ENCODE results near the gene SLC25A10. TPM values are rescaled to one million over a fixed set of nuclear protein-coding genes. Genes with fewer than 3 reads are reported as not detected.

The SLC25A10 gene
- total and polyA plus RNA-seq, 3 donors from 2014 or later: 30.0 to 51.4 (median 42.0) TPM

DNA sequence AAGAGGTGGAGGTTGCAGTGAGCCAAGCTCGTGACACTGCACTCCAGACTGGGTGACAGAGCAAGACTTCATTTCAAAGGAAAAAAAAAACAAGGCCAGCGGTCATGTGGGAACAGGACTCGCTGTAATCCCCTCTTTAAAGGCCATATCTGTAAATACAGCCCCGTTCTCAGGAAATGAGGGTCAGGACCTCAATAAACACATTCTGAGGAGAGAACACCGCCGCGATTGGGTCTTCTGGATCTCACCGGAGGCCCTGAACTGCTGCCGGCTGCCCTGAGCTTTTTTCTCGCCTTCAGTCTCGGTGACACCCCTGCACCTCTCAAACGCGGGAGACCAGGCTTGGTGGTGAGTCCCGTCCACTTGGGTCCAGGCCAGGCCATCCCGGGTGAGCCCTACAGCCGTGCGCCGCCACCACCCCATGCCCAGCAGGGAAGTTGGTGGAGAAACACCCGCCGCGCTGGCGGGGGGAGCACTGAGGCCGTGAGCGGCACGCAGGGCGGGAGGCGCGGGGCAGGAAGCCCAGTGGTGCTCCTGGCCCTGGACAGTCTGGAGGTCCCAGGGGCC is 28.4 kb downstream of the SLC25A10 start:
- intact Hi-C loops (cut with DNase I; ENCODE audit: low total_unique reads): no loop called here
- Histone ChIP-seq H3K9me3 (no peaks in the 10 kb centered on the region), H3K36me3 (ENCODE audit: low read depth, missing control alignments) (no peaks in the 10 kb centered on the region), H3K27me3 (no peaks in the 10 kb centered on the region), H3K27ac (no peak overlapping the region), H3K4me1 (no peaks in the 10 kb centered on the region), H3K4me3 (no peak overlapping the region)
- WGBS, 2 donors: 59 to 61% methylated on average over 13 to 28 of the region's 28 CpGs
- no peak for TF ChIP-seq POLR2A (IDR thresholded peaks at IDR 0.05)
- TF ChIP-seq, protein P1, sequence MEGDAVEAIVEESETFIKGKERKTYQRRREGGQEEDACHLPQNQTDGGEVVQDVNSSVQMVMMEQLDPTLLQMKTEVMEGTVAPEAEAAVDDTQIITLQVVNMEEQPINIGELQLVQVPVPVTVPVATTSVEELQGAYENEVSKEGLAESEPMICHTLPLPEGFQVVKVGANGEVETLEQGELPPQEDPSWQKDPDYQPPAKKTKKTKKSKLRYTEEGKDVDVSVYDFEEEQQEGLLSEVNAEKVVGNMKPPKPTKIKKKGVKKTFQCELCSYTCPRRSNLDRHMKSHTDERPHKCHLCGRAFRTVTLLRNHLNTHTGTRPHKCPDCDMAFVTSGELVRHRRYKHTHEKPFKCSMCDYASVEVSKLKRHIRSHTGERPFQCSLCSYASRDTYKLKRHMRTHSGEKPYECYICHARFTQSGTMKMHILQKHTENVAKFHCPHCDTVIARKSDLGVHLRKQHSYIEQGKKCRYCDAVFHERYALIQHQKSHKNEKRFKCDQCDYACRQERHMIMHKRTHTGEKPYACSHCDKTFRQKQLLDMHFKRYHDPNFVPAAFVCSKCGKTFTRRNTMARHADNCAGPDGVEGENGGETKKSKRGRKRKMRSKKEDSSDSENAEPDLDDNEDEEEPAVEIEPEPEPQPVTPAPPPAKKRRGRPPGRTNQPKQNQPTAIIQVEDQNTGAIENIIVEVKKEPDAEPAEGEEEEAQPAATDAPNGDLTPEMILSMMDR (IDR thresholded peaks at IDR 0.05): no peak
- DNase-seq: no peak

DNA sequence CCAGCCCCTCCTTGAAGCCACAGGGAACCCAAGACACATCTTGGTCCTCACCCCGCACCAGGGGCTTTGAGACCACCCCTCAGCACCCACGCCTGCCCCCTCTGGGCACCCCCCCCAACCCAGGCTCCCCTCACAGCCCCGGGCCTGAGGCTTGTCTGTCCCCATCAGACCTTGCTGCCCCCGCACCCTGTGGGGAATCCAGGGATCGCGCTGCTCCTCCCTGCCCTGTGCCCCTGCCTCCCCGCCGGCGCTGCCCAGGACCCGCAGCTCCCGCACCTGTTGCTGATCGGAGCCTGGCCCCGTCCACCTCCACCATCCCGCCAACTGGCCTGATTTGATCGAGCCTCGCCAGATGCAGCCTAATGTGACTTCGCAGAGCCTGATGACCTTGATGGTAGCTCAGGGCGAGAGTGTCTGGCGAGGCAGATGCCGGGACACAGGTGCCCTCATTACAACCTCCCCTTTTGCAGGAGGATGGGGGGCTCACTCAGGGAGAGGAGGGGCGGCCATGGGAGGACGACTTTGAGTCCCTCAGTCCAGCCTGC is 29.0 kb downstream of the SLC25A10 start:
- H3K9me3 ChIP-seq: no peaks in the 10 kb centered on the region
- H3K27me3 ChIP-seq: no peaks in the 10 kb centered on the region
- intact Hi-C loops (cut with DNase I; ENCODE audit: low total_unique reads): no loop called here
- no peak for DNase-seq
- no peaks in the 10 kb centered on the region for H3K4me1 ChIP-seq
- no peak overlapping the region for H3K4me3 ChIP-seq
- H3K36me3 ChIP-seq (ENCODE audit: low read depth, missing control alignments): no peaks in the 10 kb centered on the region
- 18 to 52% methylated on average over 16 to 21 of the region's 22 CpGs for WGBS, 2 donors
- TF ChIP-seq, protein P1 (IDR thresholded peaks at IDR 0.05): no peak
- no peak for TF ChIP-seq POLR2A (IDR thresholded peaks at IDR 0.05)
- no peak overlapping the region for H3K27ac ChIP-seq

DNA sequence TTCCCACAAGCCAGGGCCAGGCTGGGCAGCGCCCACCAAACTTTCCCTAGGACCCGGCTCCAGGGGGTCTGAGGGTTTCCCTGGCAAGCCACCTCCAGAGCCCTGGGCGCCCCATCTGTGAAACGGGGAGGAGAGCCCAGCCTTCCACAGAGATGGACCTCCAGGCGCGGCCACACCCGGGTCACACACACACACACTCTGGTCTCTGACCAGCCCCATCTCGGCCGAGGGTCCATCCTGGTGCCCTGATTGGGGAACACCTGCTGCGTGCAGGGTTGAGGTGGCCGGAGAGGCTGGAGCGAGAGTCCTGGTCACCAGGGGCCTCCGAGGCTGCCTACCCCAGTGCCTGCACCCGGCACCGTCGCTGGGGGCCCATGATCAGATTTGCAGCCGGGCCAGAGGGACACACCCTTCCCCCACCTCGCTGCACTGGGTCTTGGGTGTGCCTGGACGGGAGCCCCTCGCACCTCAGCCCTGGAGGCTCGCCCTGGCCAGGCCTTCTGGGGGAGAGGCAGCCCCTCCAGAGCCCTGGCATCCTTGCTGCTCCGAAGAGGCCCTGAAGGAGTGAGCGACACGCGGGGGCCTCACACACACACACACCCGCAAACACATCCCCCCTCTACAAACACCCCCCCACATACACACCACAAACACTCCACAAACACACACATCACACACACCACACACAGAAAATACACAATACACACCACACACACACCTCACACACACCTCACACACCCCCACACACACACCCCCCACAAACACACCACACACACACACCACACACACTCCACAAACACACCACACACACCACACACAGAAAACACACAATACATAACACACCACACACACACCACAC is 29.7 kb downstream of the SLC25A10 start:
- Histone ChIP-seq H3K36me3 (ENCODE audit: low read depth, missing control alignments) (no peaks in the 10 kb centered on the region), H3K4me3 (no peak overlapping the region), H3K9me3 (no peaks in the 10 kb centered on the region), H3K27me3 (no peaks in the 10 kb centered on the region), H3K27ac (no peak overlapping the region), H3K4me1 (no peaks in the 10 kb centered on the region)
- TF ChIP-seq, protein P1 (IDR thresholded peaks at IDR 0.05): no peak
- no peak for TF ChIP-seq POLR2A (IDR thresholded peaks at IDR 0.05)
- DNase-seq: no peak
- 49 to 70% methylated on average over 10 to 26 of the region's 26 CpGs for WGBS, 2 donors
- intact Hi-C loops (cut with DNase I; ENCODE audit: low total_unique reads): no loop called here

Small RNA genes within 50 kb of the gene (microRNA-seq; reads per million reads assigned to microRNA genes)
- 0 reads per million in 2 donors for gene MIR6786 (ENCODE audit: borderline number of aligned reads in 2 of 2, borderline replicate concordance in 1 of 2)

Small RNA genes within 50 kb of the gene (small RNA-seq; reads per million reads assigned to genes)
- gene MIR6786: 0 to 0.09 reads per million in 2 donors

Other genes starting within 250 kb of the SLC25A10 start
- gene ACTG1, start 199.5 kb upstream of the SLC25A10 start, total RNA-seq: 1,000 to 10,000 TPM; 1,790 to 2,057 TPM
- 1,571 TPM for gene ACTG1, start 199.5 kb upstream of the SLC25A10 start, polyA plus RNA-seq (ENCODE audit: insufficient read depth, low read depth, low replicate concordance)
- 1 to 10 TPM; 3.5 to 4.0 TPM for gene FSCN2, start 183.9 kb upstream of the SLC25A10 start, total RNA-seq
- gene FSCN2, start 183.9 kb upstream of the SLC25A10 start, polyA plus RNA-seq (ENCODE audit: insufficient read depth, low read depth, low replicate concordance): 0.37 TPM
- gene FAAP100, start 159.9 kb upstream of the SLC25A10 start, total RNA-seq: 10 to 100 TPM; 42.6 to 45.8 TPM
- 17.6 TPM for gene FAAP100, start 159.9 kb upstream of the SLC25A10 start, polyA plus RNA-seq (ENCODE audit: insufficient read depth, low read depth, low replicate concordance)
- gene NPLOC4, start 75.2 kb upstream of the SLC25A10 start, total RNA-seq: 100 to 1,000 TPM; 106 to 130 TPM
- 122 TPM for gene NPLOC4, start 75.2 kb upstream of the SLC25A10 start, polyA plus RNA-seq (ENCODE audit: insufficient read depth, low read depth, low replicate concordance)
- 1 to 10 TPM; 1.2 to 1.3 TPM for gene TSPAN10, start 75.1 kb upstream of the SLC25A10 start, total RNA-seq
- 3.1 TPM for gene TSPAN10, start 75.1 kb upstream of the SLC25A10 start, polyA plus RNA-seq (ENCODE audit: insufficient read depth, low read depth, low replicate concordance)
- gene PDE6G, start 55.7 kb upstream of the SLC25A10 start, total RNA-seq: 1 to 10 TPM in 1 of 2 donors, under 1 TPM in 1; 0.56 to 1.0 TPM
- gene PDE6G, start 55.7 kb upstream of the SLC25A10 start, polyA plus RNA-seq (ENCODE audit: insufficient read depth, low read depth, low replicate concordance): 4.9 TPM
- gene OXLD1, start 45.7 kb upstream of the SLC25A10 start, total RNA-seq: 10 to 100 TPM; 40.9 to 48.3 TPM
- 45.2 TPM for gene OXLD1, start 45.7 kb upstream of the SLC25A10 start, polyA plus RNA-seq (ENCODE audit: insufficient read depth, low read depth, low replicate concordance)
- 10 to 100 TPM; 19.0 to 19.9 TPM for gene CCDC137, start 45.5 kb upstream of the SLC25A10 start, total RNA-seq
- gene CCDC137, start 45.5 kb upstream of the SLC25A10 start, polyA plus RNA-seq (ENCODE audit: insufficient read depth, low read depth, low replicate concordance): 18.6 TPM
- gene ARL16, start 28.5 kb upstream of the SLC25A10 start, total RNA-seq: 10 to 100 TPM; 35.7 to 44.2 TPM
- gene ARL16, start 28.5 kb upstream of the SLC25A10 start, polyA plus RNA-seq (ENCODE audit: insufficient read depth, low read depth, low replicate concordance): 55.8 TPM
- 100 to 1,000 TPM; 154 to 160 TPM for gene HGS, start 28.3 kb upstream of the SLC25A10 start, total RNA-seq
- gene HGS, start 28.3 kb upstream of the SLC25A10 start, polyA plus RNA-seq (ENCODE audit: insufficient read depth, low read depth, low replicate concordance): 182 TPM
- gene MRPL12, start 8.9 kb upstream of the SLC25A10 start, total RNA-seq: 10 to 100 TPM; 57.2 to 58.0 TPM
- 54.7 TPM for gene MRPL12, start 8.9 kb upstream of the SLC25A10 start, polyA plus RNA-seq (ENCODE audit: insufficient read depth, low read depth, low replicate concordance)
- gene GCGR, start 91.9 kb downstream of the SLC25A10 start, total RNA-seq: 1 to 10 TPM; 1.3 to 1.5 TPM
- 0.88 TPM for gene GCGR, start 91.9 kb downstream of the SLC25A10 start, polyA plus RNA-seq (ENCODE audit: insufficient read depth, low read depth, low replicate concordance)
- gene MCRIP1, start 121.0 kb downstream of the SLC25A10 start, total RNA-seq: 100 to 1,000 TPM; 160 to 181 TPM
- gene MCRIP1, start 121.0 kb downstream of the SLC25A10 start, polyA plus RNA-seq (ENCODE audit: insufficient read depth, low read depth, low replicate concordance): 206 TPM
- 1 to 10 TPM; 1.6 to 1.9 TPM for gene PPP1R27, start 122.8 kb downstream of the SLC25A10 start, total RNA-seq
- 7.5 TPM for gene PPP1R27, start 122.8 kb downstream of the SLC25A10 start, polyA plus RNA-seq (ENCODE audit: insufficient read depth, low read depth, low replicate concordance)
- gene P4HB, start 148.3 kb downstream of the SLC25A10 start, total RNA-seq: 100 to 1,000 TPM; 205 to 230 TPM
- 213 TPM for gene P4HB, start 148.3 kb downstream of the SLC25A10 start, polyA plus RNA-seq (ENCODE audit: insufficient read depth, low read depth, low replicate concordance)
- 100 to 1,000 TPM; 135 to 161 TPM for gene ARHGDIA, start 159.1 kb downstream of the SLC25A10 start, total RNA-seq
- 201 TPM for gene ARHGDIA, start 159.1 kb downstream of the SLC25A10 start, polyA plus RNA-seq (ENCODE audit: insufficient read depth, low read depth, low replicate concordance)
- gene ALYREF, start 179.3 kb downstream of the SLC25A10 start, total RNA-seq: 100 to 1,000 TPM; 114 to 124 TPM
- gene ALYREF, start 179.3 kb downstream of the SLC25A10 start, polyA plus RNA-seq (ENCODE audit: insufficient read depth, low read depth, low replicate concordance): 140 TPM
- gene ANAPC11, start 179.4 kb downstream of the SLC25A10 start, total RNA-seq: 100 to 1,000 TPM; 191 to 198 TPM
- gene ANAPC11, start 179.4 kb downstream of the SLC25A10 start, polyA plus RNA-seq (ENCODE audit: insufficient read depth, low read depth, low replicate concordance): 195 TPM
- gene NPB, start 190.0 kb downstream of the SLC25A10 start, total RNA-seq: 10 to 100 TPM; 22.7 to 27.3 TPM
- gene NPB, start 190.0 kb downstream of the SLC25A10 start, polyA plus RNA-seq (ENCODE audit: insufficient read depth, low read depth, low replicate concordance): 1.8 TPM
- 100 to 1,000 TPM; 171 to 438 TPM for gene PCYT2, start 199.1 kb downstream of the SLC25A10 start, total RNA-seq
- 488 TPM for gene PCYT2, start 199.1 kb downstream of the SLC25A10 start, polyA plus RNA-seq (ENCODE audit: insufficient read depth, low read depth, low replicate concordance)
- gene SIRT7, start 205.9 kb downstream of the SLC25A10 start, total RNA-seq: 10 to 100 TPM; 48.4 to 59.3 TPM
- 34.1 TPM for gene SIRT7, start 205.9 kb downstream of the SLC25A10 start, polyA plus RNA-seq (ENCODE audit: insufficient read depth, low read depth, low replicate concordance)
- 10 to 100 TPM; 31.7 to 36.9 TPM for gene MAFG, start 215.5 kb downstream of the SLC25A10 start, total RNA-seq
- 21.8 TPM for gene MAFG, start 215.5 kb downstream of the SLC25A10 start, polyA plus RNA-seq (ENCODE audit: insufficient read depth, low read depth, low replicate concordance)
- 10 to 100 TPM; 13.8 to 19.2 TPM for gene PYCR1, start 225.0 kb downstream of the SLC25A10 start, total RNA-seq
- gene PYCR1, start 225.0 kb downstream of the SLC25A10 start, polyA plus RNA-seq (ENCODE audit: insufficient read depth, low read depth, low replicate concordance): 28.9 TPM
- under 1 TPM; 0.16 to 0.25 TPM for gene MYADML2, start 234.9 kb downstream of the SLC25A10 start, total RNA-seq
- 0.57 TPM for gene MYADML2, start 234.9 kb downstream of the SLC25A10 start, polyA plus RNA-seq (ENCODE audit: insufficient read depth, low read depth, low replicate concordance)
- 10 to 100 TPM in 1 of 2 donors, 1 to 10 TPM in 1; 9.5 to 13.2 TPM for gene NOTUM, start 248.9 kb downstream of the SLC25A10 start, total RNA-seq
- 5.1 TPM for gene NOTUM, start 248.9 kb downstream of the SLC25A10 start, polyA plus RNA-seq (ENCODE audit: insufficient read depth, low read depth, low replicate concordance)

Data from testis (tissue), 3 donors.